ENCODE data around the gene PKNOX2.

The PKNOX2 gene

GRCh38 chr11:125317416-125317815, 152.9 kb downstream of the PKNOX2 start:
- no peak for DNase-seq

- DNase-seq = no peak
These were observed 155.1 kb downstream of the PKNOX2 start for GRCh38 chr11:125319649-125320048.

GRCh38 chr11:125320347-125321076, 156.0 kb downstream of the PKNOX2 start:
- DNase-seq = no peak

GRCh38 chr11:125322289-125322688, 157.7 kb downstream of the PKNOX2 start:
- DNase-seq = no peak

DNA sequence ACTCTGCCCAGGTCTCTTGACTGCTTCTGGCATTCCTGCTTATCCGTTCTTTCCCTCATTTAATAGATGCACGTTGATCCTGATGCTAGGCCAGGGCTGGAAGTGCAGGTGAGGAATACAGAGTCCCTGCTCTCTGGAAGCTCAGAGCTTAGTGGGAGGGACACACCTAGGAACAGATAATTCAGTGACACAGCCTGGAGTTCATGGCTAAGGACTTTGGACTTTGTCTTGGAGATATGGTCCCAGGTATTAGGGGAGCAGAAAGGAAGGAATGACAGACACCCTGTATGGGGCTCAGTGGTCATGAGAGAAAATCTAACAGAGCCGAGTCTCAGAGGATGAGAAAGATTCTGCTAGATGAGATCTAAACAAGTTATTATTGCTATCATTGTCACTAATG, 160.6 kb downstream of the PKNOX2 start:
- DNase-seq = no peak

GRCh38 chr11:125326126-125326525, 161.6 kb downstream of the PKNOX2 start:
- no peak for DNase-seq

GRCh38 chr11:125327518-125328224, 163.1 kb downstream of the PKNOX2 start:
- no peak for DNase-seq

DNA sequence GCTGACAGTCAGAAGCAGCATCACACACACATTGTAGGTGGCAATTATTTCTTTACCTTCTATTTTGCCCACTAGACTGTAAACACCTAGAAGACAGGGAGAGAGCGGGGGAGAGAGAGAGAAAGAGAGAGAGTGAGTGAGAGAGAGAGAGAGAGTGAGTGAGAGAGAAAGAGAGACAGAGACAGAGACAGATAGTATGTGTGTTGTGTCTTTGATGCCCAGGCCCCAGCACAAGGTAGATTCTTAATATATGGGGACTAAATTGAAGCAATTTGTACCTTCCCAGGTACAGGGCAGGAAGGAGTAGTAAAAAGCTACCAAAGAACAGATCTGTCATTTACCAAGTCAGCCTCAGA, 163.7 kb downstream of the PKNOX2 start:
- no peak for DNase-seq

- no peak for DNase-seq
These were observed 165.2 kb downstream of the PKNOX2 start for GRCh38 chr11:125329786-125330185.

- no peak for DNase-seq
These were observed 166.1 kb downstream of the PKNOX2 start for GRCh38 chr11:125330462-125331325.

GRCh38 chr11:125331357-125332035, 166.9 kb downstream of the PKNOX2 start:
- DNase-seq = no peak

GRCh38 chr11:125332821-125333220, 168.3 kb downstream of the PKNOX2 start:
- DNase-seq = no peak

DNA sequence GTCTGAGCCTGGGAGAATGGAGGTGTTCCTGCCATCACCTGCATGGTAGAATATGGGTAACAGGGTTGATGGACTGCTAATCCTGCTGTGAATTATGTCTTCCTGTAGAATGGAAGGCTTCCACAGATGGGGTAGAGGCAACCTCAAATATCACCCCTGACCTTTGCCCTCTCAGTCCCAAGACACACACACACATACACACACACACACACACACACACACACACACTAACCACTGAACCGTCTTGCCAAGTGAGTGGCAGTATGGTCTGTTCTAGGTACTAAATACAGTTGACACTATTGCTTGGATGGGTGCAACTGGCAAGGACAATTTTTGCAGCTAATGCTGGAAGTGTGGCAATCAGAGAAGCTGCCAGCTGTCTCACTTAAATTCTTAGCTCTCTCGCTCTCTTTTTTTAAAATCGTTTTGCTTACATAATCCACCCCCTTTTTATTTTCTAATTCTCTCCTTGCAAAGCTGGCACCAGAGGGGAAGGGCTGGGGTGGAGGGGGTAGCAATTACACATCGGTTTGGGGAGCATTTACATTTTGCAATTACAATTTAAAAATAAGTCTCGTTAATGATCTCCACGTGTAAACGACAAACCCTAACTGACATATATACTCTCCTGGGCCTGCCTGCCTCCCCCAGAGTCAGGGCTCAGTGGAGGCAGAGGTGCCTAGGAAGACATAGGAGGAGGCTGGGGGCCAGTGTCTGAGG, 169.0 kb downstream of the PKNOX2 start:
- DNase-seq = no peak

- DNase-seq = no peak
These were observed 170.6 kb downstream of the PKNOX2 start for GRCh38 chr11:125335106-125335505.

GRCh38 chr11:125337836-125338834, 173.6 kb downstream of the PKNOX2 start:
- no peak for DNase-seq

DNA sequence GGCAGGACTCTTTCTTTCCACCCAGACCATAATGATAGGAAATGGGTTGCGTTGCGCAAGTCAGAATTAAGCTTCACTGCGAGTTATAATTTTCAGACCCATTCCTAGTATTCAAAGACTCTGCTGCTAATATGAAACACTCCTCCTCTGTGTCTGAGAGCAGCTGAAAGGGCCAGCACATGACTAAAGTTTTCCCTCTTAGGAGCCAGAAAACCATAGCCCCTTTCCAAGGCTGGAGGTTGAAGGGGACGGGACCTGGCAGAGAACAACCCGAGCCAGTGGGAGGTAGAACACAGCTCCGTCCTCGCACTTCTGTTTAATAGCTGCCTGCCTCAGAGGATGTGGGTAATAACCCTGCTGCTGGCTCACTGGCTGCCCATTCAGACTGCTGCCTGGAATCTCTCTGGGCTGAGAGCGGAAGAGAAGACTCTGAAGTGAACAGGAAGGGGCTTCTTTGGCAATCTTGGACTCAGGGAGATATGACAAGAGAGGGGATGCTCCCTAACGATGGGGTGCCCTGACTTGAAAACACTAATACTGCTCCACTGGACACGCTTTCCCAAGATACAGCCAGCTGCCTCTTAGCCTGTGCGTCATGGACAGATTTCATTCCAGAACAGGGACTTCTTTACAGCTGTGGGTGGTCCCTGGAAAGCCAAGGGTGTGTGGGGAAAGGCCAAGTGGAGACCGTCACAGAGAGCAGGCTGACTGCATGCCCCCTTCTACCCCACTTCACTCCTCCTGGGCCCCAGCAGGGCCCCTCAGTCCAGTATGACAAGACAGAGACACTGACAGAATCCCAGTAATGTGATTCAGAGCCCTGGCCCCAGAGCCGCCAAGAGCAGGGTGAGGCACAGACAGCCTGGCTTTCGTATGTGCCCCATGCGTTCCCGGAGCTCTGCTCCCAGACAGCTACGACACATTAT, 174.6 kb downstream of the PKNOX2 start:
- DNase-seq = no peak

DNA sequence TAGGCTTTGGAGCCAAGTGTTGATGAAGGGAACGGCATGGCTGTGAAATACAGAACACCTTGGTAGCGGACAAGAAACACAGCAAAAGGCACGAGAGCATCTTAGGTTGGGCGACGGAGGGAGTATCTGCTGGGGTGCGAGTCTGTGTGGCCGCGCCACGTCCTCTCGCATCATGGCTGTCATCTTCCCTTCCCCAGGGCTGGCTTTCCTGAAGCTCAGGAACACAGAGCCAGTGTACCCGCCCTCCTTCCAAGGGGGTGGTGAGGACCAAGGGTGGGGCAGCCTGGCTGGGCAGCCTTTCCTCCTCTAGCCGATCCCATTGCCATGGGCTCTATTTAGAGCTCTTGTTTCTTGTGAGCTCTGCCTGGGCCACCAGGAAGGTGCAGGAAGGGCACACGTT, 177.1 kb downstream of the PKNOX2 start:
- no peak for DNase-seq

DNA sequence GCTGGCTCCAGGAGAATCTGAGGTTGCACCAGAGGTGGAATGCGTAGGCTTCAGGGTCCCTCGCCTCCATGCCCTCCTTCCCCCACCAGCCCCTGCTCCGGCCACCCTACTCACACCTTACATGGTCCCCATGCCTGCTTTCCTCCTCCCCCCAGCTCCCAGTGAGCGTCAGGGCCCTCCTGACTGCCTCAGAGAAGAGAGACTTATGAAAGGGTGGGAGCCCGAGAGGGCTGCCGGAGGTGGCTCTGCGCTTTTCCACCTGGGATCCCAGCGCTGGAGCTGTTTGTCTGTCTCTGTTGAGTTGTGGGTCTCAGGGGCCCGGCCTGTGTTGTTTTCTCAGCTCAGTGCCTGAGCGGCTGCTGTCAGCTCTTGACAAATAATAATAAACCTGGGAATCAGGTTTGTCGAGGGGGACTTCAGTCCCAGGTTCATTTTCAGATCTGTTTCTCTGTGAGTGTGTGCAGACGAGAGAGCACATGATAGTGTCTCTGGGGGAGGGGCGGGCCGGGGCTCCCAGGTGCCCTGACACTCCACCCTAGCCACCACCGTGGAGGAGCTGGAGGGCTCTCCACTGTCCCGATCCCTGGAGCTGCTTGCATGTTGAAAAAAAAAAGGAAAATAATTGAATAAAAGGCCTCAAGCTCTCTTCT, 177.9 kb downstream of the PKNOX2 start:
- DNase-seq = no peak

GRCh38 chr11:125343086-125343717, 178.7 kb downstream of the PKNOX2 start:
- DNase-seq = no peak
